Smooth muscle cell (in vitro differentiated cells): Measurements from ENCODE around the gene LSAMP. TPM values are rescaled to one million over a fixed set of nuclear protein-coding genes. Genes with fewer than 3 reads are reported as not detected.

Experiments
- DNase-seq: peaks from one replicate; lab custom pipeline; 2025; ENCODE audit not compliant: unreplicated experiment; lab: John Stamatoyannopoulos, UW
- H2AFZ ChIP-seq: fragments of 200-600 bp; sonication (generic); 2 replicates; pipeline ENCODE4 v1.6.0; 2016; ENCODE audit warnings: antibody characterized with exemption, low read depth, mild to moderate bottlenecking
- H3F3A ChIP-seq: fragments of 200-600 bp; sonication (generic); 2 replicates; pipeline ENCODE4 v1.6.0; 2017; ENCODE audit warnings: antibody characterized with exemption, low read depth
- H3K27ac ChIP-seq: fragments of 200-600 bp; sonication (generic); 2 replicates; pipeline ENCODE4 v1.5.1; 2016; ENCODE audit warnings: low read depth, mild to moderate bottlenecking
- H3K27me3 ChIP-seq: fragments of 200-600 bp; sonication (generic); 2 replicates; pipeline ENCODE4 v1.6.1; 2016; ENCODE audit warnings: low read depth, mild to moderate bottlenecking
- H3K36me3 ChIP-seq: fragments of 200-600 bp; sonication (generic); 2 replicates; pipeline ENCODE4 v1.5.1; 2016; ENCODE audit warnings: low read depth
- H3K4me1 ChIP-seq: fragments of 200-600 bp; sonication (generic); 2 replicates; pipeline ENCODE4 v1.5.1; 2016; ENCODE audit warnings: low read depth
- H3K4me2 ChIP-seq: fragments of 200-600 bp; sonication (generic); 2 replicates; pipeline ENCODE4 v1.6.0; 2016; ENCODE audit warnings: mild to moderate bottlenecking
- H3K4me3 ChIP-seq: fragments of 200-600 bp; sonication (generic); 2 replicates; pipeline ENCODE4 v1.5.1; 2016; ENCODE audit warnings: mild to moderate bottlenecking
- H3K79me2 ChIP-seq: fragments of 200-600 bp; sonication (generic); 2 replicates; pipeline ENCODE4 v1.6.0; 2016; ENCODE audit warnings: low read depth, mild to moderate bottlenecking
- H3K9ac ChIP-seq: fragments of 200-600 bp; sonication (generic); 2 replicates; pipeline ENCODE4 v1.6.0; 2016; ENCODE audit warnings: low read depth
- H3K9me3 ChIP-seq: fragments of 200-600 bp; sonication (generic); replicated peaks from 2 replicates; pipeline ENCODE4 v1.5.1; 2016; ENCODE audit warnings: low read depth
- H4K20me1 ChIP-seq: fragments of 200-600 bp; sonication (generic); 2 replicates; pipeline ENCODE4 v1.6.0; 2016; ENCODE audit warnings: low read depth
- WGBS: methylation state at CpG from one replicate; pipeline ENCODE4 v1.1.7; 2016; ENCODE audit warnings: low lambda C conversion rate; 5-methylcytosine and 5-hydroxymethylcytosine counted together
- polyA plus RNA-seq: library from polyadenylated mRNA; unstranded; fragments of >200 nt; fragmentation: Nextera tagmentation; extraction: Ambion mirVana; gene quantifications from 2 replicates; pipeline ENCODE4 v1.2.1, GENCODE V29; 2016
- total RNA-seq: library from RNA; depleted of rRNA; stranded (reverse); fragments of >200 nt; gene quantifications from 2 replicates; pipeline ENCODE4 v1.2.3, GENCODE V29; 2014
- TF ChIP-seq, protein P1 (sequence below): fragments of 200-600 bp; sonication (generic); IDR thresholded peaks from 2 replicates; pipeline ENCODE4 v1.5.1; 2017; ENCODE audit warnings: borderline replicate concordance, mild to moderate bottlenecking, antibody characterized with exemption; ENCODE audit not compliant: insufficient read depth, poor library complexity, severe bottlenecking

LSAMP gene
- total and polyA plus RNA-seq, 2 experiments from 2014 or later: 11.2 to 13.6 TPM

DNA sequence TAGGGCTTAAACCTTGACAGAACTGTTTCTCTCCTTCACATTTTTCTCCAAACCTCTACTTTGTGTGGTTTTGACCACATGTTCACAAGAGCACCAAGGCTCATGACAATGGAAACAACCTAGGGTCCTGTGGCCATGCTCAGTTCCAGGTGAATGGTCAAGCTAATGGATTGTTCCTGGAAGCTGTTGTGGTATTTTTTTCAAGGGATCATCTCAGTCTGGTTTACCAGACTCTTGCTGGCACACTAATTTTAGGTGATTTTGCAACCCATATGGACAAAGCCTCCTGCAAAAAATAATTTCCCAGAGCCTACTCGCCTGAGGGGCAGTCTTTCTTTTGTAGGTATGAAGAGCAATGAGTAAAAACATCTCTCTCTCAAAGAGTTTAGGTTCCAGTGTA lies 67.2 kb downstream of the LSAMP start:
- Histone ChIP-seq H3K9ac (no peak overlapping the region), H3K36me3 (no peaks in the 10 kb centered on the region), H3K9me3 (no peaks in the 10 kb centered on the region), H3K4me1 (no peaks in the 10 kb centered on the region), H3F3A (no peaks in the 10 kb centered on the region), H3K27me3 (no peaks in the 10 kb centered on the region), H4K20me1 (no peaks in the 10 kb centered on the region), H3K79me2 (no peaks in the 10 kb centered on the region), H3K4me2 (no peak overlapping the region), H3K27ac (no peak overlapping the region), H3K4me3 (no peak overlapping the region), H2AFZ (no peak overlapping the region)
- 92% methylated on average over 1 of the region's 1 CpG for WGBS
- DNase-seq: no peak
- TF ChIP-seq, protein P1, sequence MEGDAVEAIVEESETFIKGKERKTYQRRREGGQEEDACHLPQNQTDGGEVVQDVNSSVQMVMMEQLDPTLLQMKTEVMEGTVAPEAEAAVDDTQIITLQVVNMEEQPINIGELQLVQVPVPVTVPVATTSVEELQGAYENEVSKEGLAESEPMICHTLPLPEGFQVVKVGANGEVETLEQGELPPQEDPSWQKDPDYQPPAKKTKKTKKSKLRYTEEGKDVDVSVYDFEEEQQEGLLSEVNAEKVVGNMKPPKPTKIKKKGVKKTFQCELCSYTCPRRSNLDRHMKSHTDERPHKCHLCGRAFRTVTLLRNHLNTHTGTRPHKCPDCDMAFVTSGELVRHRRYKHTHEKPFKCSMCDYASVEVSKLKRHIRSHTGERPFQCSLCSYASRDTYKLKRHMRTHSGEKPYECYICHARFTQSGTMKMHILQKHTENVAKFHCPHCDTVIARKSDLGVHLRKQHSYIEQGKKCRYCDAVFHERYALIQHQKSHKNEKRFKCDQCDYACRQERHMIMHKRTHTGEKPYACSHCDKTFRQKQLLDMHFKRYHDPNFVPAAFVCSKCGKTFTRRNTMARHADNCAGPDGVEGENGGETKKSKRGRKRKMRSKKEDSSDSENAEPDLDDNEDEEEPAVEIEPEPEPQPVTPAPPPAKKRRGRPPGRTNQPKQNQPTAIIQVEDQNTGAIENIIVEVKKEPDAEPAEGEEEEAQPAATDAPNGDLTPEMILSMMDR: no peak

DNA sequence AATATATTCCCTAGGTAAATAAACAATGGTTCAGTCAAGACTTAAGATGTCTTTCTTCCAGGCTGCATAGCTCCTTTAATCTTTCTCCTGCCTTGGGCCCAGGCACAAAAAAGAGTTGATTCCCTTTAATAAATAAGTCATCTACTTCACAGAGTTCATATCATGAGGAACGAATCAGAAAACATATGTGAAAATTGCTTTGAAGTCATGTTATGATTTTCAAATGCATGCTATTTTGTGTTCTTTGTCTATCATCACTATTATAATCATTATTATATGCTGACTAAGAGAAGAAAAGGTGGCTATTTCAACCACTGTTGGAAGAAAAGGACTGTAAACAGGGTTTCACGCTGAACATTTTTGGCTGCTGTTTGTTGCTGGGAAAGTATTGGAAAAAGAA lies 70.4 kb downstream of the LSAMP start:
- no peaks in the 10 kb centered on the region for H3K36me3 ChIP-seq
- H2AFZ ChIP-seq: no peak overlapping the region
- H3K9ac ChIP-seq: no peak overlapping the region
- H3K9me3 ChIP-seq: no peaks in the 10 kb centered on the region
- no peak for DNase-seq
- H3K27ac ChIP-seq: no peak overlapping the region
- no peak overlapping the region for H3K4me2 ChIP-seq
- TF ChIP-seq, protein P1: no peak
- no peak overlapping the region for H3K4me3 ChIP-seq
- no peaks in the 10 kb centered on the region for H3K79me2 ChIP-seq
- no peaks in the 10 kb centered on the region for H3K4me1 ChIP-seq
- H3K27me3 ChIP-seq: no peaks in the 10 kb centered on the region
- no peaks in the 10 kb centered on the region for H3F3A ChIP-seq
- no peaks in the 10 kb centered on the region for H4K20me1 ChIP-seq
- 81% methylated on average over 2 of the region's 2 CpGs for WGBS

DNA sequence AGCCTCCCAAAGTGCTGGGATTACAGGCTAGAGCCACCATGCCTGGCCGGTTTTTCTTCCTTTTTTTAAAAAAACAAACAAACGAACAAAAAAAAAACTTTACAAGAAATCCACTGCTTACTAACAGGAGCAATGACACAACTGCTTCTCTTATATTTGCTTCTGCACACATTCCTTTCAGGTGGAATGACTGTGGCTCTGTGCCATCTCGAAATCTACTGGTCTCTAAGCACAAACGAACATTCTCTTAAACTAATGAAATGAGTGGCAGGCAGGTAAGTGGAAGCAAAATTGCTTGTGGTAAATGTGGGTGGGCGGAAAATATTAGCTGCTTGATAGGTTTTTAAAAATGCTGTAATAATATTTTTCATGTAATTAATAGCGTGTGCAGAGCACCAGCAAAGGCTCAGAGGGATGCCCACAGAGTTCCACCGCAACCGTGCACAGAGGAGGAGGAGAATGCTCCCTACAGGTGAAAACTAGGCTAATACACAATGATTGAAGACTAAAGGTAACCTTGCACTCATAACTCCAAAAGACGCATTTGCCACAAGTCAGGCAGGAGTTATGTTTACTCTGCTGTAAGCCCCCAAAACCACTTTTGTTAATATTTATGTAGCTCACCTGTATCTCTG lies 77.4 kb downstream of the LSAMP start:
- no peaks in the 10 kb centered on the region for H3K27me3 ChIP-seq
- no peak for DNase-seq
- H2AFZ ChIP-seq: no peak overlapping the region
- no peaks in the 10 kb centered on the region for H3K9me3 ChIP-seq
- H3K27ac ChIP-seq: no peak overlapping the region
- no peak overlapping the region for H3K9ac ChIP-seq
- TF ChIP-seq, protein P1: no peak
- H4K20me1 ChIP-seq: no peaks in the 10 kb centered on the region
- H3K36me3 ChIP-seq: no peaks in the 10 kb centered on the region
- 90% methylated on average over 9 of the region's 9 CpGs for WGBS
- no peak overlapping the region for H3K4me2 ChIP-seq
- H3K79me2 ChIP-seq: no peaks in the 10 kb centered on the region
- H3K4me3 ChIP-seq: no peak overlapping the region
- no peaks in the 10 kb centered on the region for H3K4me1 ChIP-seq
- no peaks in the 10 kb centered on the region for H3F3A ChIP-seq

DNA sequence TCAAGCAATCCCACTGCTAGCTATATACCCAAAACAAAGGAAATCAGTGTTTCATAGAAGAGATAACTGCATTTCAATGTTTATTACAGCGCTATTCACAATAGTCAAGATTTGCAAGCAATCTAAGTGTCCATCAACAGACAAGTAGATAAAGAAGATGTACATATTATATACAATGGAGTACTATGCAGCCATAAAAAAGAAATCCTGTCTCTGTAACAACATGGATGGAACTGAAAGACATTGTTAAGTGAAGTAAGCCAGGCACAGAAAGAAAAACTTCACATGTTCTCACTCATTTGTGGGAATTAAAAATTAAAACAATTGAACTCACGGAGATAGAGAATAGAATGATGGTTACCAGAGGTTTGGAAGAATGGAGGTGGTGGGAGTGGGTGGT lies 89.2 kb downstream of the LSAMP start:
- Histone ChIP-seq H3K79me2 (no peaks in the 10 kb centered on the region), H3K9ac (no peak overlapping the region), H3K4me3 (no peak overlapping the region), H3K4me1 (no peaks in the 10 kb centered on the region), H3F3A (no peaks in the 10 kb centered on the region), H3K27me3 (no peaks in the 10 kb centered on the region), H2AFZ (no peak overlapping the region), H4K20me1 (no peaks in the 10 kb centered on the region), H3K4me2 (no peak overlapping the region), H3K27ac (no peak overlapping the region), H3K36me3 (no peaks in the 10 kb centered on the region), H3K9me3 (no peaks in the 10 kb centered on the region)
- TF ChIP-seq, protein P1: no peak
- DNase-seq: no peak
- 95% methylated on average over 2 of the region's 2 CpGs for WGBS
